ENCODE measurements around the gene ERBB4. TPM values are rescaled to one million over a fixed set of nuclear protein-coding genes. Genes with fewer than 3 reads are reported as not detected.
A peak's percentile ranks its signal among the peaks of the same experiment; 100 is the strongest.

Gene ERBB4
- polyA plus RNA-seq, 2 of the 4 experiments (the other 2 are of a cell fraction), result not detected

GRCh38 chr2:212523756-212524155, 14.8 kb downstream of the ERBB4 start:
- FAIRE-seq (no peak), ATAC-seq (no peak), DNase-seq (ENCODE audit: low read depth in 1 of 2, low spot score in 1 of 2) (no peak)
- 40% methylated on average over 2 of the region's 2 CpGs for WGBS (ENCODE audit: missing lambda C conversion rate)
- no peak for TF ChIP-seq HEYL (CRISPR knock-in tag; IDR thresholded peaks at IDR 0.05)
- no peak for TF ChIP-seq USF2 (IDR thresholded peaks at IDR 0.05)
- TF ChIP-seq NR3C1 (IDR thresholded peaks at IDR 0.05), result no peak
- no peak for TF ChIP-seq NFE2L2 (conservative IDR thresholded peaks at IDR 0.05; ENCODE audit: low read length)
- no peak for TF ChIP-seq CBX8 (IDR thresholded peaks at IDR 0.05)
- no peak for TF ChIP-seq BHLHE40 (IDR thresholded peaks at IDR 0.05; ENCODE audit: low read depth, low read length)
- Histone ChIP-seq H3K4me3 (no peak overlapping the region), H3K4me1 (no peaks in the 10 kb centered on the region), H3K4me2 (no peak overlapping the region), H3K27ac (no peak overlapping the region), H3K9me3 (no peaks in the 10 kb centered on the region)
- ChIA-PET POLR2A (no interaction called here), CTCF (no interaction called here)

- ATAC-seq (peak in 1 of 2 experiments; percentile 61; a peak in 2 of 6 replicates), DNase-seq (ENCODE audit: low read depth in 1 of 2, low spot score in 1 of 2) (peak in 1 of 2 experiments; percentile 20), FAIRE-seq (no peak)
- H3K4me1 ChIP-seq, result no peaks in the 10 kb centered on the region
- 7% methylated on average over 2 of the region's 2 CpGs for WGBS (ENCODE audit: missing lambda C conversion rate)
- H3K4me2 ChIP-seq, result no peak overlapping the region
- TF ChIP-seq CTCF (IDR thresholded peaks at IDR 0.05) (peak; percentile 38; the same call in 2 of the 3 replicates), SMC3 (IDR thresholded peaks at IDR 0.05) (peak; percentile 50), REST (IDR thresholded peaks at IDR 0.05) (no peak), RAD21 (conservative IDR thresholded peaks at IDR 0.05 in 1 of 2, IDR thresholded peaks at IDR 0.05 in 1 of 2) (peak; percentile 52 to 55; a peak in 4 of 5 replicates), NPAS2 (CRISPR knock-in tag; IDR thresholded peaks at IDR 0.05; ENCODE audit: borderline replicate concordance) (no peak)
- no peak overlapping the region for H3K27ac ChIP-seq
- no peak overlapping the region for H3K4me3 ChIP-seq
- ChIA-PET CTCF (no interaction called here), POLR2A (no interaction called here)
- H3K9me3 ChIP-seq, result no peaks in the 10 kb centered on the region
Measured at GRCh38 chr2:212520340-212520739, 18.3 kb downstream of the ERBB4 start.

GRCh38 chr2:212517693-212518092, 20.9 kb downstream of the ERBB4 start:
- Histone ChIP-seq H3K4me2 (no peak overlapping the region), H3K4me1 (no peaks in the 10 kb centered on the region), H3K4me3 (no peak overlapping the region), H3K9me3 (no peaks in the 10 kb centered on the region), H3K27ac (no peak overlapping the region)
- ATAC-seq (no peak), DNase-seq (ENCODE audit: low read depth in 1 of 2, low spot score in 1 of 2) (no peak), FAIRE-seq (no peak)
- CTCF ChIA-PET, result no interaction called here
- TF ChIP-seq BCL3 (IDR thresholded peaks at IDR 0.05) (no peak), HOXB5 (CRISPR knock-in tag; IDR thresholded peaks at IDR 0.05) (no peak), EP300 (IDR thresholded peaks at IDR 0.05) (no peak), ELK1 (IDR thresholded peaks at IDR 0.05; ENCODE audit: low read depth, low read length) (no peak), RFX5 (IDR thresholded peaks at IDR 0.05) (no peak), CBX8 (IDR thresholded peaks at IDR 0.05) (no peak), KDM1A (IDR thresholded peaks at IDR 0.05; ENCODE audit: low read depth) (no peak), EHMT2 (IDR thresholded peaks at IDR 0.05; ENCODE audit: low read depth) (no peak), ESRRA (IDR thresholded peaks at IDR 0.05; ENCODE audit: borderline replicate concordance, low read length) (no peak), REST (IDR thresholded peaks at IDR 0.05) (no peak), ZC3H11A (IDR thresholded peaks at IDR 0.05) (no peak), NR3C1 (IDR thresholded peaks at IDR 0.05) (no peak)
- WGBS (ENCODE audit: missing lambda C conversion rate), result 93% methylated on average over 1 of the region's 1 CpG
- POLR2A ChIA-PET, result no interaction called here
